ENCODE results near the gene MRPL4. TPM values are rescaled to one million over a fixed set of nuclear protein-coding genes. Genes with fewer than 3 reads are reported as not detected.
"Not testable (repeated sequence)": the region's sequence is repeated elsewhere in the genome, so short reads cannot be mapped to it uniquely, and the experiment has no call there.

Gene MRPL4
- total RNA-seq, 4 donors from 2014 or later, result 45.8 to 86.0 (median 51.9) TPM

- peak; percentile 28 for TF ChIP-seq POLR2AphosphoS5 (IDR thresholded peaks at IDR 0.05)
- TF ChIP-seq EP300 (IDR thresholded peaks at IDR 0.05), result no peak
- TF ChIP-seq CTCF (IDR thresholded peaks at IDR 0.05), result no peak
- peak; percentile 53 to 62 for TF ChIP-seq POLR2A (IDR thresholded peaks at IDR 0.05)
- 0% methylated on average over 1 of the region's 73 CpGs; no CpG with 5 or more reads in 1 of the 2 donors for WGBS, 2 donors (ENCODE audit: low coverage in 1 of 2)
- Histone ChIP-seq H3K36me3 (no peaks in the 10 kb centered on the region), H3K27me3 (no peaks in the 10 kb centered on the region), H3K4me3 (peak within 1 kb of the TSS; percentile 82 to 97), H3K4me1 (peaks cover 0 to 60% (median 8%) of the 10 kb centered on the region in 3 donors), H3K9me3 (no peaks in the 10 kb centered on the region), H3K27ac (peak within 1 kb of the TSS; percentile 62 to 92 (median 86))
- peak; percentile 57 for ATAC-seq
Measured at GRCh38 chr19:10230861-10231611, 21.0 kb upstream of the MRPL4 start, which contains the start of gene S1PR2. Gene S1PR2, minus strand, starts transcription at chr19:10231331. Its CDS starts 6,426 bp downstream, at chr19:10224905.

- peak overlapping the region in 3 of 4 donors; percentile 85 to 92 (median 88) for H3K27ac ChIP-seq
- ATAC-seq, result no peak
- whole genome bisulfite sequencing, 2 donors (ENCODE audit: low coverage in 1 of 2), result 68 to 71% methylated on average over 6 to 8 of the region's 8 CpGs
Measured at GRCh38 chr19:10231612-10232228, 20.3 kb upstream of the MRPL4 start.

GRCh38 chr19:10233946-10234345 lies 18.1 kb upstream of the MRPL4 start:
- Histone ChIP-seq H3K27me3 (no peaks in the 10 kb centered on the region), H3K4me3 (no peak overlapping the region), H3K9me3 (no peaks in the 10 kb centered on the region), H3K36me3 (no peaks in the 10 kb centered on the region), H3K27ac (no peak overlapping the region), H3K4me1 (peaks cover 0 to 51% (median 8%) of the 10 kb centered on the region in 3 donors)
- WGBS, 2 donors (ENCODE audit: low coverage in 1 of 2), result 53 to 80% methylated on average over 2 to 4 of the region's 4 CpGs
- TF ChIP-seq POLR2AphosphoS5 (IDR thresholded peaks at IDR 0.05), result no peak
- no peak for TF ChIP-seq POLR2A (IDR thresholded peaks at IDR 0.05)
- no peak for TF ChIP-seq CTCF (IDR thresholded peaks at IDR 0.05)
- no peak for TF ChIP-seq EP300 (IDR thresholded peaks at IDR 0.05)
- ATAC-seq, result no peak

More at GRCh38 chr19:10231612-10232228, 20.3 kb upstream of the MRPL4 start:
- Histone ChIP-seq H3K27me3 (no peaks in the 10 kb centered on the region), H3K4me3 (peak overlapping the region; percentile 82 to 97), H3K36me3 (no peaks in the 10 kb centered on the region), H3K4me1 (peaks cover 0 to 59% (median 8%) of the 10 kb centered on the region in 3 donors), H3K9me3 (no peaks in the 10 kb centered on the region)
- no peak for TF ChIP-seq EP300 (IDR thresholded peaks at IDR 0.05)
- no peak for TF ChIP-seq POLR2AphosphoS5 (IDR thresholded peaks at IDR 0.05)
- no peak for TF ChIP-seq CTCF (IDR thresholded peaks at IDR 0.05)
- no peak for TF ChIP-seq POLR2A (IDR thresholded peaks at IDR 0.05)

GRCh38 chr19:10235003-10235402 lies 17.0 kb upstream of the MRPL4 start:
- 65% methylated on average over 4 of the region's 4 CpGs; no CpG with 5 or more reads in 1 of the 2 donors for WGBS, 2 donors (ENCODE audit: low coverage in 1 of 2)
- H3K27ac ChIP-seq, result peak overlapping the region in 1 of 4 donors; percentile 71

DNA sequence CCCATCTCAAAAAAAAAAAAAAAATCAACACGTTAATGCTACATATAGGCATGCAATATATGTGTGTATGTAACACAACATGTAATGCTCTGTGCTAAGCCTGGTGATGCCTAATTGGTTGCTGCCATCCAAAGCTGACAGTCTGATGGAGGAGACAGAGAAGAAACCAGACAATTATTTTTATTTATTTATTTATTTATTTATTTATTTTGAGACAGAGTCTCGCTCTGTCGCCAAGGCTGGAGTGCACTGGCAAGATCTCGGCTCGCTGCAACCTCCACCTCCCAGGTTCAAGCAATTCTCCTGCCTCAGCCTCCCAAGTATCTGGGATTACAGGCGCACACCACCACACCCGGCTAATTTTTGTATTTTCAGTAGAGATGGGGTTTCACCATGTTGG lies 16.6 kb upstream of the MRPL4 start:
- not testable (repeated sequence) for H3K27me3 ChIP-seq, H3K9me3 ChIP-seq, ATAC-seq, H3K36me3 ChIP-seq, H3K4me3 ChIP-seq
- Histone ChIP-seq H3K4me1 (peaks cover 0 to 36% (median 0%) of the 10 kb centered on the region in 3 donors), H3K27ac (peak overlapping the region in 3 of 4 donors; percentile 61 to 80 (median 71))
- 81 to 100% methylated on average over 2 to 6 of the region's 7 CpGs for whole genome bisulfite sequencing, 2 donors (ENCODE audit: low coverage in 1 of 2)

More at GRCh38 chr19:10235003-10235402, 17.0 kb upstream of the MRPL4 start:
- TF ChIP-seq CTCF (IDR thresholded peaks at IDR 0.05) (no peak), EP300 (IDR thresholded peaks at IDR 0.05) (no peak), POLR2AphosphoS5 (IDR thresholded peaks at IDR 0.05) (no peak), POLR2A (IDR thresholded peaks at IDR 0.05) (no peak)
- Histone ChIP-seq H3K4me3 (no peak overlapping the region), H3K36me3 (no peaks in the 10 kb centered on the region), H3K27me3 (no peaks in the 10 kb centered on the region), H3K4me1 (peaks cover 0 to 40% (median 0%) of the 10 kb centered on the region in 3 donors), H3K9me3 (no peaks in the 10 kb centered on the region)
- no peak for ATAC-seq
